CD4-positive, alpha-beta T cell treated with Interferon alpha-2 for 1 hour (primary cell): ENCODE measurements around the gene FADS2.

Source experiments
- DNase-seq, 2 donors: peaks; one replicate each; pipeline ENCODE4 v3.0.0-alpha.2; 2020 to 2022

The FADS2 gene

DNA sequence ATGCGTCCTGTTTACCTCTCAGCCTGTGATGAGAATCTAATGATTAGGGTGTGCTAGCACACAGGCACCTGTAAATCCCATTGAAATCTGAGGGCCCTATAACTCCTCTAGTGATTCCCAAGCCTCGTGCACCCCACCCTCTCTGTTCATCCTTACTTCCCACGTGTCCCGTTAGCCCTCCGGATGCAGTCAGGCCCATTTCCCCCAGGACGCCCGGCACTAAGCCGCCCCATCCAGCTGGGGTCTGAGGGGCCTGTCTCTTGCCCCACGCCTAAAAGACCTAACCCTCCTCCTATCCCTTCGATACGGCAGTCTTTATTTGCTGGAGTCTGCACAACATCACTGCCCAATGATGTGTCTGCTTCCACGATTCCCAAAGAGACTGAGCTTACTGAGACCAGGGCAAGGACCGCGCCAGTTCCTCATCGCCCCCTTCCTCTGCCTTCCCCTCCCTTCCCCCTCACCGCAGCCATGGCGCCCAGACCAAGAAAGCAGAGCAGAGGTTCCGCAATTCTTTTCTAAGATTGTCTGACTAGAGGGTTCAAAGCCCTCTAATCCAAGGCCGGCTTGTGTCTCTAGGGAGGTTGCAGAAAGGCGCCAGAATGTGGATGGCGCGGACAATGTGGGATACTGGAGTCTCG, 1.1 kb upstream of the FADS2 start:
- peak in 1 of 2 donors; percentile 5 for DNase-seq

DNA sequence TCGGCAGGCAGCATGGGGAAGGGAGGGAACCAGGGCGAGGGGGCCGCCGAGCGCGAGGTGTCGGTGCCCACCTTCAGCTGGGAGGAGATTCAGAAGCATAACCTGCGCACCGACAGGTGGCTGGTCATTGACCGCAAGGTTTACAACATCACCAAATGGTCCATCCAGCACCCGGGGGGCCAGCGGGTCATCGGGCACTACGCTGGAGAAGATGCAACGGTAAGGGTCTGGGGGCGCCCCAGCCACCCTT, 204 bp downstream of the FADS2 start:
- no peak for DNase-seq

DNA sequence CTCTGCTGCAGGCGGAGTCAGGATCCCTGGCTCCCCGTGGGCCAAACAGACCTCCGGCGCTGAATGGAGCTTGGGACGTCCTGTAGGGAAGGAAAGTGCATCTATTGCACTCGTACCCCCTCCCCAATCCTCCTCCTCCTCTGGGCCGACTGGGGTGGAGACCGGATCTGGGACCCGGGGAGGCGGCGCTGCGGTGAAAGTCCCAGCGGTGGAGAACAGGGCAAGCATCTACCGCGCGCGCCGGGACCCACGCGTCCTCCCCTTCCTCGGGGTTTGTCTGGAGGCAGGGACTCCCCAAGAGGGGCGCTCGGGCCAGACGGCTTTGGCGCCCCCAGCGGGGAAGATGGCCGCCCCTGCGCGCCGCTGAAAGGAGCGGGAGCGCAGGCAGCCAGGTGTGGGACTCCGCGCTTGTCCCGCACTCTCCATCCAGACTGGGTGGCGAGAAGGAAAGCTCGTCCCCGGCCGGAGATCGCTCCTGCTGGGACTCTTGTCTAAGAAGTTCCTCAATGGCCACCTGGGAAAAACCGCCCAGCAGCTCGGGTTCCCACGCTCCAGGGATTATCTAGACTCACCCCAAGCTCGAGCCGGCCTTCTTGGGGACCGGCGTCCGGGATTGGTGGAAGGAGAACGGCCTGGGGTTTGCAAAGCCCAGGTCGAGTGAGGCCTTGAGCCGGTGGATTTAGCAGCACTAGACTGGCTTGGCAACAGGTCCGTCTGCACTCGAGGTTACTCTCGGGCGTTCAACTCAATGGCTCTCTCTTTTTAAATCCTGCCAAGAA, 718 bp downstream of the FADS2 start:
- DNase-seq, result peak in 1 of 2 donors; percentile 26

DNA sequence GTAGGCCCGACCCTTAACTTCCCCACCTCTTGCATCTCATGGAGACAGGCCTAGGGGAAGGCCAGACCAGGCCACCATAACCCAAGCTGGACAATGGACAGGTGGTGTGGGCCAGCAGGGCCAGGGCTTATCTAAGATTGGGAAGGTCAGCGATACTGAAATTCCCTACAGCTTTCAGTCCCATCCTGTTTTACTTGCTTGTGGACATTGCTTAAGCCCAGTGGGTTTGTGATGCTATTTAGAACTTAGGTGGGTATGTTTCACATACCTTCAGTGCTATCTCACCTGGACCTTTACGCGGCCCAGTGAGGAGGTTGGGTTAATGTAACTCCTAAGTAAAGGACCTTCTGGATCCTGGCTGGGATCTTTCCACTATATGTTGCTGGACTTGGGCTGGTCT, 1.7 kb downstream of the FADS2 start:
- DNase-seq, result no peak

DNA sequence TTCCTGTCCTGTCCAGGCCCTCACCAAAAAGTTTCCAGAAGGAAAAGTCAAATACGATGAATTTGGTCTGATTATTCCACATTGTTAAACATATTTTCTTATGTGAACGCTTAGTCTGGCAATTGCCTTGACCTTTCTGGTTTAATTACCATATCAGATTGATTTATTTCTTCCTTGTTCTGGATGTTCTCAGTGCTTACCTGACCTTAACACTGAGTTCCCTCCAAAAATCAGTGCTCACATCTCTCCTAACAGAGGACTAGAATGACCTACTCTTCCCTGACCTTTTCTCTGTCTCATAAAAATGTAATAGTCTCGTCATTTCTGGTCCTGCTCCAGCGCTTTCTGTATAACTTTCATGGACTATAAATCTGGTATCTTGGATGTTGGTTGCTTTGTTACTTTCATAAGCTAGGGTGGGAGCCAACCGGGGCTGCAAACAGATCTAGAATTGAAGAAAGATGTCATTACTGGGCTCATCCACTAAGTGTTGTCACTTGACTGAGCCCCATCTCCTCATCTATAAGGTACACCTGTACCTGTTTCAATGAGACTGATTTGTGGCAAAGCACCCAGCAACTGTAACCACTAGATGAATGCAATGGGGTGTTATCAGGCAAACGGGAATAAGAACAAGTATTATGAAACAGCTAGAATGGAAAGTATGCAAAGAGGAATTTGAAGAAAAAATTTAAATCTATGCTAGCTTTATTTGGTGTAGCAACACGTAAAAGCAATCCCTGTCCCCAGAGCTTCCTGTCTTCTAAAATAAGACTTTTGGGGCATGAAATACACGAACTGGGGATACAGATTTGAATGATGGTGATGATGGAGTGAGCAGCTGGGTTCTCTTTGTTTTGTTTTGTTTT, 2.4 kb downstream of the FADS2 start:
- DNase-seq, result no peak

DNA sequence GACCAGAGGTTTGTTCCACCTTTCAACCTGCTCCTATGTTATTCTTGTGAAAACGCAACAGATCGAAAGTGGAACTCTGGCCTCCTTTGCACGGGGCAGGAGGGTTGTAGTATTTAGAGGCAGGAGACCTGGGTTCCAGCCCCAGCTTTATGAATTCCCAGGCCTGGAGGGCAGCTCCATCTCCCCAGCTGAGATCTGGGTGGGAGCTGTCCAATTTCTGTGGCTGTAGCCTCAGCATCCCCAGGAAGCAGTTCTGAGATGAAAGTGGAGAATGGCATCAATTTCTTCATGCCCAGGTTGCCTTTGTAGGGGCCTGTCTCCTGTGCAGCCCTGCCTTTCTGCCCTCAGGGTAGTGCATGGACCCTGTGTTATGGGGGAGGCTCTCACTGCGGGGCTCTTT, 4.1 kb downstream of the FADS2 start:
- DNase-seq, result no peak

DNA sequence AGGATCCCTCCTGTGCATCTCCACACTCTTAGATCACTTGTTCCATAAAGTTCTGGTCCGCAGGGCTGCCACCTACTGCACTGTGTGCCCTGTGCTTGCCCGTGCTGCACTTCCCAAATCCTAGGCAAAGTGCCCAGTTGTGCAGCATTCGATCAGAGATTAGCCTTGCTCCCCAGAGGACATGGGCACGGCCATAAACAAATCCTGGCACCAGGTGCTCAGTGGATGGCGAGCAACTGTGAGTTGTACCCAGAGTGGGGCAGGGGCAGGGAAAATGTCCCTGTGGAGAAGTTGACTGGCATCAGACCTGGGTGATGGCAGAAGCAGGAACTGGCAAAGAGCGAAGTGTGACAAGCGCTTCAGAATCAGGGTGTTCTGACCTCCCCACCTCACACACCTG, 4.7 kb downstream of the FADS2 start:
- DNase-seq, result no peak

DNA sequence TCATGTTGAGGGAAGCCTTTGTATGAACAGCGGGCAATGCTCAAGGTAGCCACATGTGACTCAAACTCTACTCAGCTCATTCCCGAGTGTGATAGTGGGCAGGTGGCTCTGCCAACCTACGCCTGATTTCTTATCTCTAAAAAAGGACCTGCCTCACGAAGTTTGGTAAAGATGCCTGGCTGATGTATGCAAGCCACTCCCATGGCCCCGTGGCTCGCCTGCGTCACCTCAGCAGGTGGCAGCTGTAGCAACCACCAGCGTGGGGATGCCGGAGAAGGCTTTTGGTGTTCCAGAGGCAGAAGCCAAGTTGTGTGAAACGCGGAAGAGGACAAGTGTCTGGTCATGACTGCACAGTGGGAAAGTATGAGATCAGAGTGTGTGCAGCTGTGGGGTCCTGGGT, 5.4 kb downstream of the FADS2 start:
- DNase-seq, result no peak

DNA sequence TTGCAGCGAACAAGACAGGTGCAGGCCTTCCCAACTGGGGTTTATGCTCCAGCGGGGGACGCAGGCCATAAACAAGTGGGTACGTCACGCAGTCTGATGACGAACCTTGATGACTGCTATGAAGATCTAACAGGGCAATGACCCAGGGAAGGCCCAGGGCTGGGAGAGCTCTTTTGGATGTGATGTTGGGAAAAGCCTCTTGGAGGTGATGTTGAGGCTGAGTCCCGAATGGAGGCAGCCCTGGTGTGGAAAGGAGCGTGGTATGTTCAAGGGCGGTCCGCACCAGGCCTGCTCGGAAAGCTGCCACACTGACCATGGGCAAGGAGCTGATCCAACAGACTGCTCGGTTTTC, 5.8 kb downstream of the FADS2 start:
- no peak for DNase-seq

DNA sequence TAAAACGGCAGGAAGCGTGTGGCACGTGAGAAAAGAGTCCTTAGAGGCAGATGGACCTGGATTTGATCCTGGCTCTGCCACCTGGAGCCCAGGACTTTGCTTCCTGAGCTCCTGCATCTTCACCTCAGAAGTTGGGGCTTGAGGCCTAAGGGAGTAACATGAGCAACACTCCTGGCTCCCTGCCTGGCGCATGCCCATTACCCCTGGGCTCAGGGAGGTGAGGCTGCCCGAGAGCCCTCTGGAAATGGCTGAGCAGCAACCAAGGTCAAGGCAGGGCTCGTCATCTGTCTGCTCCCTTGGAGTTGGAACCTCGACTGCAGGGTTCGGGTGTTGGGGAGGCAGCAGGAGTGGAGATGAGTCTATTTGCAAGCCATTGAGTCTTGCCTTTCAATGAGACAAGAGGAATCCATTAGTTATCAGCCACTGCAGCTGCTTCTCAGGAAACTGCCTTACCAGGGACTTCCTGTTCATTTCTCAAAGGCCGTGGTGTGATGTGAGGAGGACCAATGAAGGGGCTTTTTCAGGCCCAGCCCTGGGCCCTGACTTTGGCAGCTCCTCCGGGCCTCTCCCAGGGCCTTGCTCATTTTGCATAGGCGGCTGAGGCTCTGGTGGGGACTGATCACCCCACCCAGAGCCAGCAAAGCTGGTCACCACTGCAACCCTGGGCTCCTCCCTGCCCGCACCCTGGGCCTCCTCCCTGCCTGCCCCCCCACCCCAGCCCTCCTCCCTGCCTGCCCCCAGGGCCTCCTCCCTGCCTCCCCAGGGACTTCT, 6.4 kb downstream of the FADS2 start:
- DNase-seq, result peak; percentile 52 to 66

DNA sequence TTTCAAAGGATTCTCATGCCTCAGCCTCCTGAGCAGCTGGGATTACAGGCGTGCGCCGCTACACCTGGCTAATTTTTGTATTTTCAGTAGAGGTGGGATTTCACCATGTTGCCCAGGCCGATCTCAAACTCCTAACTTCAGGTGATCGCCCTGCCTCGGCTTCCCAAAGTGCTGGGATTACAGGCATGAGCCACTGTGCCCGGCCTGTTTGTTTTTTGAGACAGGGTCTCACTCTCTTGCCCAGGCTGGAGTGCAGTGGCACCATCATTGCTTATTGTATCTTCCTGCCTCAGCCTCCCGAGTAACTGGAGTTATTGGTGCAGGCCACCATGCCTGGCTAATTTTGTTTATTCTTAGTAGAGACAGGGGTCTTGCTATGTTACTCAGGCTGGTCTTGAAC, 8.1 kb downstream of the FADS2 start:
- DNase-seq, result no peak

DNA sequence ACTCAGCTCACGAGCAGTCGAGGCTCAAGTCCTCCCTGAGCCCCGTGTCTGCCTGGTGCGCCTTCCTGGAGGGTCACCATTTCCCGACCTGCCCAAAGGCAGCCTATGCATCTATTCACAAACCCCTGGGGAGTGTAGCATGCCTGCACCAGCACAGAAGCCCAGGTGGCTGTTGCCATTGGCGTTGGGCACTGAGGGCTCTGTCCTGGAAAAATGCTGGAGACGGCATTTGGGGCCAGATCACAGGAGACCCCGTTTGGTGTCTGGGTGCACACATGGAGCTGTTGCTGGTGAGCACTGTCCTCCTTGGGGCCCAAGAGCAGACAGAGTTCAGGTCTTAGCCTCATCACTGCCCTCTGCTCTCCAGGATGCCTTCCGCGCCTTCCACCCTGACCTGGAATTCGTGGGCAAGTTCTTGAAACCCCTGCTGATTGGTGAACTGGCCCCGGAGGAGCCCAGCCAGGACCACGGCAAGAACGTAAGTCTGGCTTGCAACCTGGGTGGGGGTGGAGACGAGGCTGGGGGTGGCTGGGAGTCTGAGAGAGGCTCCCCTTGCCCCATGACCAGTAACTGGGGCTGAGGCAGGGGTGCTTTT, 9.4 kb downstream of the FADS2 start:
- no peak for DNase-seq

DNA sequence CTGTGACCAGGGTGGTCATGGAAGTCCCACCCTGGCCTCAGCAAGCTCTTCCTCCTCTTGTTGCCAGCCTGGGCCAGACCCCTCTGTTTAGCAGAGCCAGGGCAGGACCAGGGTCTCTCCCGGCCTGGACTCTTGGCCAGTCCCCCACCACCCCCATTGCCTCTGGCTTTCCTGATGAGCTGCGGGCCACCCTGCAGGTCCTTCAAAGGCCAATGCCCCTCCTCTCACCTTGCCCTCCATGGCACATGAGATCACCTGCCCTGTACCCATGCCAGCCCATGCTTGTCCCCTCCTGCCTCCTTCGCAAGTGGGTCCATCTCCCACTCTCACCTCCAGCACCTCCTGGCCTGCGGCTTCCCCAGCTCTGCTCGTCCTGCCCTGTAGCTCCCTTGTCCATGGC, 10.4 kb downstream of the FADS2 start:
- DNase-seq, result no peak

DNA sequence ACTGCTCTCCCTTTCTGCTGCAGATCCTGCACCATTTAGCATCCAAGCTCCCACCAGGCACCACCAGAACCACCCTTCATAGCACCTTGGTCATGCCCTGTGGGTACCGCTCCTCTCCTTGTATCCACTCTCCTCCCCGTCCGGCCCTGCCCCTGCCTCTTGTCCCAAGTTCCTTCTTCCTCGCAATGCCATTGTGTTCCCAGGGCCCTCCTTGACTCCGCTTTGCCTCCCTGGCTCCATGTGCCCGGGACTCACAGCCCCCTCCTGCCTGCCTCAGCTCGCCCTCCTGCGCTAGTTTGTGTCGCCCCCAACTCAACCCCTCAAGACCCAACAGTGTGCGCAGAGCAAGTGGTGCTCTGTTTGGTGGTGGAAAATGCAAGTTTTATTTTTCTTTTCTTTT, 10.8 kb downstream of the FADS2 start:
- no peak for DNase-seq

DNA sequence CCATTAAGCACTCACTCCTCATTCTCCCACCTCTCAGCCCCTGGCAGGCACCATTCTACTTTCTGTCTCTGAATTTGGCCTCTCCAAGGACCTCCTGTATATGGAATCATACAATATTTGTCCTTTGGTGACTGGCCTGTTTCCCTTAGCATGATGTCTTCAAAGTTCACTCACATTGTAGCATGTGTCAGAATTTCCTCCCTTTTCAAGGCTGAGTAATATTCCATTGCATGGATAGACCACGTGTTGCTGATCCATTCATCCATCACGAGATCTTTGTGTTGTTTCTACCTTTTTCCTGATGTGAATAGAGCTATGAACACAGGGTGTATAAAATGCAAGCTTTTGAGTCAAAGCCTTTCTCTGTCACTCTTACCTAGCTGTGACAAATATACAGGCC, 11.6 kb downstream of the FADS2 start:
- DNase-seq, result no peak

DNA sequence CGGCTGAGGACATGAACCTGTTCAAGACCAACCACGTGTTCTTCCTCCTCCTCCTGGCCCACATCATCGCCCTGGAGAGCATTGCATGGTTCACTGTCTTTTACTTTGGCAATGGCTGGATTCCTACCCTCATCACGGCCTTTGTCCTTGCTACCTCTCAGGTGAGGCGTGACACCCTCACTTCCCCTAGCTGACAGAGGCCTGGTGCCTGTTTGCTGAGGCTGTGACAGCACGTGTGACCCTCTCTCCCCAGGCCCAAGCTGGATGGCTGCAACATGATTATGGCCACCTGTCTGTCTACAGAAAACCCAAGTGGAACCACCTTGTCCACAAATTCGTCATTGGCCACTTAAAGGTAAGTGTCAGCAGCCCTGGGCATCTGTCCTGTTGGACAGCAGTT, 12.3 kb downstream of the FADS2 start:
- DNase-seq, result no peak

DNA sequence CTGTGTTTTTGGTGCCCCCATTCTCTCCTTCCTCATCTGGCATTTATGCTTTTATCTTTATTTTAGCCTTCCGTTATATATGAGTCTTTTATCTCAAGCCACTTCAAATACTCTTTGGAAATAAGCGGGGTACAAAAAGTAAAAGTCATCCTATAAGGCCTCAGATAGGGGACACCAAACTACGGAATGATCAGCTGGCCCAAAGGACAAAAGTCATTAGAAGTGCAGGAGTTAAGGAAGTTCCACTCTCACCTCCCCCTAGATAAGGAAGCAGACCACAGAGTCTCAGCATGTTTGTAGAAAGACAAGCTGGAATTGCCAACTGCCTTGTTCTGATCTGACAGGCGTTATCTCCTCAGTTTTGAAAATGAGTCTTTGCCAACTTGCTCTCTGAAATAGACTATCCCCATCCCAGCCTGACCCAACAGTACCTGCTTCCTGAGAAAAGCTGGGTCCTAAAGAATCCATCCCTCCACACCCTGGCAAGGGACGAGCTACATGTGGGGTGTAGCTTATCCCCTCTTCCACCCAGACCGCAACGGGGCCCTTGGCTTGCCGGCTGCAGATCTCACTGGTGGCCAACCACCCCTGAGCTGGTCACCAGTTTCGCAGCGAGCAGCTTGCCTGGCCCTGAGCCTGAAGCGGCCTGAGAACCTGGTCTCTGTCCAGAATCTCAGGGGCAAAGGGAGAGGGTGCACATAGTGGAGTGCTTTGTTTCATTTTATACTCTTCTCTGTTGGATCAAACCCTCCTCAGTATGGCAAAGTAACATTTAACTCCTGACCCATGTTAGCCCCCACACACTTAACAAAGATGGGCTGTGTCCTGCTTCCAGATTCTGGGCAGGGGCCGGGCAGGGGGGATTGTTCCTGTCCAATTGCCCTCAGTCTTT, 13.8 kb downstream of the FADS2 start:
- DNase-seq, result no peak

DNA sequence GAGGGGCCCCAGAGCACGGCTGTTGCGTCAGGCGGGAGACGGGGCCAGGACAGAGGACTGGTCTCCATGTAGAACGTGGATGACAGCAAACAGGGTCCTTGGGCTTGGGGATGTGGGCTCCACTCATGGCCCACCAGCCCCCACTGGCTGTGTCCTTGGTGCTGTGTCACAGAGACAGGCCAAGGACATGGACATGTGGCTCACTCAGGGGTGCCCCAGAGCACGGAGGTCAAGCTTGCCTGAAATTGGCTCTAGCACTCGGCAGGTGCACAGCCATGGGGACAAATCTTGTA, 14.4 kb downstream of the FADS2 start:
- no peak for DNase-seq

DNA sequence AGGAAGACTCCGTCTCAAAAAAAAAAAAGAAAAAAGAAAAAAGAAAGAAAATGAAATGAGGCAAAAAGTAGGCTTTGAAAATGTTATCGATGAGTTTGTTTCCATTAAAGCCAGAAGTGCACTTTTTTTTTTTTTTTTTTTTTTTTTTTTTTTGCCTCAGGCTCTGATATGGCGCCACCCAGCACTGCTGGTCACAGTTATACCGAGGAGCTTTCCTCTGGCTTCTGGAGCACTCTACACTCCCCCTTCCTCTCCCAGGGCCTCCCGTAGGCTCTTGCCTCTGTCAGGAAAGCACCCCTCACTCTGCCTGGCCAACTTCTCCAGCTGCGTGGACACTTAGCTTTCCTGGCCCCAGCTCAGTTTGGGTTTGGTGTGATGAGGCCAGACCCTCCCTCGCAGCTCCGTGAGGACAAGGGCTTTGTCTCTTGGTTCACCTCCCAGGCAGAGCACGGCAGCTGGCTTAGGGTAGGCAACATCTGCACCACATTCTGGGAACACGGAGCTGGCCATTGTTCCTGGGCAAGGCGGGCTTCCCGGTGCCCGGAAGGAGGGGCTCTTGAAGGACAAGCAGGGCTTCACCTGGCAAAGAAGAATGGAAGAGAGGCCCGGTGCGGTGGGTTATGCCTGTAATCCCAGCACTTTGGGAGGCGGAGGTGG, 16.9 kb downstream of the FADS2 start:
- DNase-seq, result no peak

DNA sequence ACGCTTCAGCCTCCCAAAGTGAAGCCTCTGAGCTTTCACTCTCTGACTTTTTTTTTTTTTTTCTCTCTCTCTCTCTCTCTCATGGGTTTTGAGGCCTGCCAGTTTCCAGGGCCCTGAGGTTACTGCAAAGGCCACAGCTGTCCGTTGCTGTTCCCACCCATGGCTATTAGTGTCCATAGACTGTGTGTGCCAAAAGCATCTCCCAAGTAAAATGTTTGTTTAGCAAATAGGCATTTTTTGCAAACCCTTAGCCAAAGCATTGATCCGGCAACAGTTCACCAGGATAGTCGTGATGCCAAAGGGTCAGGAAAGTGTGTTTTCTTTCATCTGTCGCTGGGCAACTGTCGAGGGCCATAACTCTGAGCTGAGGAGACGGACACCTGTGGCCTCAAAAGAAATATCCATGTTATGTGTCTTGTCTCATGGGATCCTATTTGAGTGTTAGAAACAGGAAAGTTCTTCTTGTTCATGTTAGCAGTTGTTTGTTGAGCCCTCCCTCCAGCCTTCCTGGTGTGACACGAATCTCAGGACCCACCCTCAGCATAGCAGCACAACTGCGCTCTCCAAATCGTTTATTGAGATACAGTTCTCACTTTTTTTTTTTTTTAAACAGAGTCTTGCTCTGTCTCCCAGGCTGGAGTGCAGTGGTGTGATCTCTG, 18.4 kb downstream of the FADS2 start:
- DNase-seq, result no peak

DNA sequence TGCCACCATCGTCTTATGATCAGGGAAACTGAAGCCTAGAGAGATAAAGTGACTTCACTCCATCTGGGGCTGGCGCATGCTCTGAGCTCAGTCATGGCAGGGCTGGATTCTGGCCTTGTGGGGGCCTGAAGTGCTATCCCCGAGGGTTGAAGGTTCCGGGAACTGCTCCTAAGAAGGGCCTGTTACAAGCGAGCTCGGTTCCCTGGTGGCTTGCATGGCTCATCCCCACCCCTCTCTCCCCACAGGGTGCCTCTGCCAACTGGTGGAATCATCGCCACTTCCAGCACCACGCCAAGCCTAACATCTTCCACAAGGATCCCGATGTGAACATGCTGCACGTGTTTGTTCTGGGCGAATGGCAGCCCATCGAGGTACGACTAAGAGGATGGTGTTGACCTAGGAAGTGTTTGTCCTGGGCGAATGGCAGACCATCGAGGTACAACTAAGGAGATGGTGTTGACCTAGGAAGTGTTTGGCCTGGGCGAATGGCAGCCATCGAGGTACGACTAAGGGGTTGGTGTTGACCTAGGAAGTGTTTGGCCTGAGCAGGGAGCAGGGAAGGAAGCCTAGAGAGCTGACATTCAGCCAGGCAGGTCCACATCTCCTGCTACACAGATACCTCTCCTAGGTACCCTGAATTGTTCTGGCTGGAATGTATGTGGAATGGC, 19.9 kb downstream of the FADS2 start:
- no peak for DNase-seq
